HG03196 (cell line): ENCODE measurements around the gene AHRR.

ENCODE experiments used
- ATAC-seq: cut with Tn5 transposase; IDR thresholded peaks from one replicate; pipeline ENCODE4 v1.9.1; 2021; ENCODE audit not compliant: unreplicated experiment

AHRR gene

GRCh38 chr5:438481-438981 lies 117.0 kb downstream of the AHRR start:
- no peak for ATAC-seq

- no peak for ATAC-seq
These were observed 117.7 kb downstream of the AHRR start for GRCh38 chr5:439181-439580.

DNA sequence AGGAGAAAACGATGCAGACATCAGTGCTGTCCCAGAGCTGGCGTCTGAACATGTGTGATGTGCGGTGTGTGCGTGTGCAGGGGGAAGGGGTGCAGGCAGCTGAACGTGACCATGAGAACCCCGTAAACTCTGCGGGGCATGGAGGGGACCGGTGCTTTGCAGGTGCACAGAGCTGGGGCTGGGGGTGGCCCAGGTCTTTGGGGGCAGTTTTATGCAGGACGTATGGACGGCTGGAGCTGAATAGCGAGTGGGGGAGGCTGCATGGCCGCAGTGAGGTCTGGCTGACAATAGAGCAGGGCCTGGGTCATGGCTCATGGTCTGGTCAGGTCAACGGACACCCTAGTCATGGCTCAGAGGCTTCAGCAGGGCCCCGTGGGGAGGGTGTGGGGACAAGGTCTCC lies 118.1 kb downstream of the AHRR start:
- ATAC-seq, result no peak

GRCh38 chr5:440401-441201 lies 119.1 kb downstream of the AHRR start:
- no peak for ATAC-seq

- ATAC-seq, result no peak
These were observed 120.5 kb downstream of the AHRR start for GRCh38 chr5:441996-442334.

DNA sequence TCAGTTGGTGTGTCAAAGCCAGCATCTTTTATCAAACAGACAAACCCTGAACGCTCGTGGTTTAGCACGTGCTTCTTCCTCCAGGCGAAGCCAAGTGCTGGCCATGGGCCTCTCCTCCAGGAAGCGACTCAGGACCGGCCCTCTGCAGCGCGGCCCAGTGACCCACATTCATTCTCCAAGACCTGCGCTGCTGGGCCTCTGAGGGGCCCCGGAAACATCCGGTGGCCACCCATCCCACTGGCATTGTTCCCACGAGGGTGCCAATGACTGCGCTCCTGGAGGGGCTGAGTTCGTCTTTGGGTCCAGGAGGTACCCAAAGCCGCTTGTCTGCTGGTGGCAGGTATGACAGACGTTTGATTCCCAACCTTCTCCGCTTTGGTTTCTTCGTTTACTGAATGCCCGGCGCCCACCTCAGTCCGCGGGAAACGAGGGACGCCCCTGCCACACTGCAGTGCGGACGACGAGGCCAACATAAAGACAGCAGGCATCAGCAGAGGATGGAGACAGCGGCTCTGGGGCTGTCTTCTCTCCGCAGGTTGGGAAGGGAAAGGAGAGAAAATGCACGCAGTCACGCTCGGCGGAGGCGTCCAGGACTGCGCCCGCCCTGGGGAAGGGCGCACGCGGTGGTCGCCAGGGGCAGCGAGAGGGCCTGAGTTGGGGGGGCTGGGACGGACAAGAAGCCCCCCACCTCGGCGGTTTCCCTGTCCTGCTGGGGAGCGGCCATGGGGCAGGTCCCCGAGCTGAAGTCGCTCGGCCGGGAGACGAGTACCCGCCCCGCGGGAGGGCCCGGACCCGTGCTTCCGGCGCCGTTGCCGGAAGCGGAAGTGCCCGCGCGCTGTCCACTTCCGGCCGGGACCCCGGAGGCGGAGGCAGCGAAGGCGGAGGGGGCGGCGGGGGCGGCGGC lies 121.1 kb downstream of the AHRR start, which contains the start of gene EXOC3:
TSS of gene EXOC3 (plus strand) at position 842 of the 904 bp plus-strand sequence. CDS start 3,030 bp downstream, outside the sequence.
- ATAC-seq, result peak; percentile 86

DNA sequence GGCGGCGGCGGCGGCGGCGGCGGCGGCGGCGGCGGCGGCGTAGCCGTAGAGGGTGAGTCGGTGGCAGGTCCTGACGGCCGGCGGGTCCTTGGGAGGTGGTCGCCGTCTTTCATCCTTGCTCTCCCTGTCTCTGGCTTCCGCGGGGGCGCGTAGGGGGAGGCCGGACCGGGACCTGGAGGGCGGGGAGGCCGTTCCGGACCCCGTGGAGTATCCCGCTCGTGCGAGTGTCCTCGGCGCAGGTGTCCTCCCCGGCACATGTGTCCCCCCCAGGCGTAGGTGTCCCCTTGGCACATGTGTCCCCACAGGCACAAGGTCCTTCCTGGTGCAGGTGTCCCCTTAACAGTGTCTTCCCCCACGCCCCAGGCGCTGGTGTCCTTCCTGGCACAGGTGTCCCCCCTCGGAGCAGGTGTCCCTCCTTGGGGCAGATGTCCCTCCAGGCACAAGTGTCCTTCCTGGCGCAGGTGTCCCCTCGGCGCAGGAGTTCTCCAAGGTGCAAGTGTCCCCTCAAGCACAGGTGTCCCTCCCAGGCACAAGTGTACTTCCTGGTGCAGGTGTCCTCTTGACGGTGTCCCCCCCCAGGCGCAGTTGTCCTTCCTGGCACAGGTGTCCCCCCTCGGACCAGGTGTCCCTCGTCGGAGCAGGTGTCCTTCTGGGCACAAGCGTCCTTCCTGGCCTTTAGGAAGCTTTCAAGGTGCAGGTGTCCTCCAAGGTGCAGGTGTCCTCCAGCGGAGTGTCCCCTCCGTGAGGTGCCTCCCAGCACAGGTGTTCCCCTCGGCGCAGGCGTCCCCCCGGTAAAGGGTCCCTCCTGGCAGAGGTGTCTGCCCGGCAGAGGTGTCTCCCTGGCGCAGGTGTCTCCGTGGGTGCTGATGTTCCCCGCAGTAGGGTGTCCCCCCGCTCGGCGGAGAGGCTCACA lies 122.0 kb downstream of the AHRR start:
- ATAC-seq, result peak; percentile 20

- no peak for ATAC-seq
These were observed 122.7 kb downstream of the AHRR start for GRCh38 chr5:444226-444625.

DNA sequence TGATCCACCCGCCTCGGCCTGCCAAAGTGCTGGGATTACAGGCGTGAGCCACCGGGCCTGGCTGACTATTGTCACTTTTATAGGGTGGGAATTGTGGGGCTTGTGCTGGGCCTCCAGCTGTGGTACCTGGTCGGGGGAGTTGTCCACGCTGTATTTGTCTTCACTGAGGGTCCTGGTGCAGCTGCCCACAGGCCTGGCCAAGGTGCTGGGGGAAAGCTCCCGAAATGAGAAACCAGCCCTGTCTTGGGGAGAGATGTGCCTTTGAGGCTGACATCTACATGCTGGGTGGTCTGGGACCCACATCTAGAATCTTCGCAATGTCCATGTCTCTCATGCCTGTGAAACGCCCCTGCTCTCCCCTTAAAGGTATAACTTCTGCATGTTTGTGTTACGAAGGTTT lies 124.1 kb downstream of the AHRR start:
- no peak for ATAC-seq

DNA sequence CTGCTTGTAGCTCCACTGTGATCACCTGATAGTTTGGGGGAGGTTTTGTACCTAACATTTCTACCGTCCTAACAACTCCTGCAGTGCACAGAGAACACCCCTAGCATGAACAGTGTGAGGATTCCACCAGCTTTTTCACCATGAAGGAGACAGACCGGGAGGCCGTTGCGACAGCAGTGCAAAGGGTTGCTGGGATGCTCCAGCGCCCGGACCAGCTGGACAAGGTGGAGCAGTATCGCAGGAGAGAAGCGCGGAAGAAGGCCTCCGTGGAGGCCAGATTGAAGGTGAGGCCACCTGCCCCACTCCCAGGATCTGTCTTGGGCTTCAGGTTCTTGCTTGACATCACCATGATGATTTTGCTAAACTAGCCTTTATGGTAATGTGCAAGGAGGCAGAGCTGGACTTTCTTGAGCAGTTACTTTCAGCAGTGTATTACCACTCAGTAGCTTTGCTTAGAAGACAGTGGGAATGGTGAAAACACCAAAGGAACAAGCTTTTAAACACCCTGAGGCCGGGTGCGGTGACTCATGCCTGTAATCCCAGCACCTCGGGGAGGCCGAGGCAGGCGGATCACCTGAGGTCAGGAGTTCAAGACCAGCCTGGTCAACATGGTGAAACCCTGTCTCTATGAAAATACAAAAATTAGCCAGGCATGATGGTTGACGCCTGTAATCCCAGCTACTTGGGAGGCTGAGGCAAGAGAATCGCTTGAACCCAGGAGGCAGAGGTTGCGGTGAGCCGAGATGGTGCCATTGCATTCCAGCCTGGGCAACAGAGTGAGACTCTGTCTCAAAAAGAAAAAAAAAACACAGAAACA lies 124.8 kb downstream of the AHRR start:
- no peak for ATAC-seq

- ATAC-seq, result no peak
These were observed 125.4 kb downstream of the AHRR start for GRCh38 chr5:446883-447263.

GRCh38 chr5:447501-447900 lies 126.0 kb downstream of the AHRR start:
- no peak for ATAC-seq

DNA sequence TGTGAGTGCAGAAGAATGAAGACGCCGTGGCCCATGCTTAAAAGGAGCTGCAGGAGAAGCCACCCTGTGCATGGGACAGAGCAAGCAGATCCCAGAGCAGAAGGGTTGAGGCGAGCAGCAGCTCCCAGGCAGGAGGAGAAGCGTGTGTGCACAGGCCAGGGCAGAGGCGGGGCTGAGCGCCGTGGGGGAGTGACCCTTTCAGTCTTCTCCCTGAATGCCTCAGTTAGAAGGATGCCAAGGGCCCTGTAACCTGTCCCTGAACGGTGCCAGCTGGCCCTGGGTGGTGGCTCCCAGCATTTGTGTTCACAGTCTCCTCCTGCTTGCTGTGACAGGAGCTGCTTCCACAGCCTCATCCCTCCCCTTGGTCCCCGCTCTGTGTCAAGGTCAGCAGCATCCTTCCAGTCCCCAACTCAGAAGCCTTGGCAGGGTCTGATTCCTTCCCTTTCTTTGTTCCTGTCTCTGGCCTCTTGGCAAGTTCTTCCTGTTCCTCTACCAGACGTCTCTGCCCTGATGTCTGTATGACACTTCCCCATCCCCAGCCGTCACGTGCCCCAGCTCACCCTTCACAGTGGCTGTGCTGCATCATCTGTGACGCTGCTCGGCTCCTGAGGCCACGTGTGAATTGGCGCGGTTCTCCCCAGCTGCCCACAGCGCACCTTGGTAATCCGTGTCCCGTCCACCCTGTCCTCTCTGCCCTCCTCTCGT lies 126.7 kb downstream of the AHRR start:
- no peak for ATAC-seq

GRCh38 chr5:448766-449090 lies 127.2 kb downstream of the AHRR start:
- ATAC-seq, result no peak

DNA sequence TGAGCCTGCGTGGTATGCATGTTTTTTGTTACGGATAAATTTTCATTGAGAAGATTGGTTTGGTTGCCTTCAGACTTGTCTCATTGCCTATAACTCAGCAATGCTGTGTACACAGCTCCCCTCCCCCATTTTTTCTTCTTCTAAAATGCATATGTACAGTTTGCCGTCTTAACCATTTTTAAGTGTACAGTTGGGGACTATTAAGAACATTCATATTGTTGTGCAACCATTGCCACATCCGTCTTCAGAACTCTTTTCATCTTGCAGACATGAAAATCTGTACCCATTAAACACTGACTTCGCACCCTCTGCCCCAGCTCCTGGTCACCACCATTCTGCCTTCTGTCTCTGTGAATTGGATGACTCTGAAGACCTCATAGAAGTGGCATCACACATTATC lies 127.6 kb downstream of the AHRR start:
- no peak for ATAC-seq

- ATAC-seq, result no peak
These were observed 130.3 kb downstream of the AHRR start for GRCh38 chr5:451587-452458.

DNA sequence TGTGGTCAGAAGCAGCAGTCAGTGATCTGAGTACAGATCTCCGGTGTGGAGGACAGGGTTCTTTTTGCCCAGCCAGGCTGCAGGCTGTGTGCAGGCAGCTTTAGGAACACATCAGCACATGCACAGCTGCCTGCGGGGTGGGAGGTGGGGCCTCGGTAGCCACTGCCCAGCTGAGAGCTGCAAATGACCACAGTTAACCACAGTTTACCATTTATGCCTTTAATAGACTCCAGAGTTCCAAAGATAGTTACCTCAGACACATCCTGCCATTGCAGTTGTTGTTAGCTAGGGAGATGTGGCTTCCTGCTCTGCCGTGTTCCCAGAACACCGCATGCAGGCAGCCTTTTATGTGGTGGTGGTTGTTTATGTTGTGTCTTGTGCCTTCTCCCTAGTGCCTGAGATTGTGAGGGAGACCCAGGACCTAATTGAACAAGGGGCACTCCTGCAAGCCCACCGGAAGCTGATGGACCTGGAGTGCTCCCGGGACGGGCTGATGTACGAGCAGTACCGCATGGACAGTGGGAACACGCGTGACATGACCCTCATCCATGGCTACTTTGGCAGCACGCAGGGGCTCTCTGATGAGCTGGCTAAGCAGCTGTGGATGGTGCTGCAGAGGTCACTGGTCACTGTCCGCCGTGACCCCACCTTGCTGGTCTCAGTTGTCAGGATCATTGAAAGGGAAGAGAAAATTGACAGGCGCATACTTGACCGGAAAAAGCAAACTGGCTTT lies 131.6 kb downstream of the AHRR start:
- ATAC-seq, result no peak
